HUES64 (cell line): ENCODE measurements around the gene PTBP1.
"Not testable (repeated sequence)": the region's sequence is repeated elsewhere in the genome, so short reads cannot be mapped to it uniquely, and the experiment has no call there.

Experiments used
- H3K27ac ChIP-seq: 2 replicates; pipeline ENCODE4 v1.7.0; 2013; ENCODE audit warnings: low read depth, low read length, inconsistent platforms
- H3K27me3 ChIP-seq: 2 replicates; pipeline ENCODE4 v1.6.1; 2013; ENCODE audit warnings: mild to moderate bottlenecking, low read length; ENCODE audit not compliant: insufficient read depth
- H3K36me3 ChIP-seq: 2 replicates; pipeline ENCODE4 v1.6.1; 2013; ENCODE audit warnings: mild to moderate bottlenecking, low read length; ENCODE audit not compliant: insufficient read depth
- H3K4me1 ChIP-seq: 2 replicates; pipeline ENCODE4 v1.6.1; 2013; ENCODE audit warnings: mild to moderate bottlenecking, low read length, moderate library complexity; ENCODE audit not compliant: insufficient read depth
- H3K4me3 ChIP-seq: 2 replicates; pipeline ENCODE4 v1.5.1; 2013; ENCODE audit warnings: mild to moderate bottlenecking, low read length, moderate library complexity
- H3K9ac ChIP-seq: 2 replicates; pipeline ENCODE4 v1.6.1; 2013; ENCODE audit warnings: mild to moderate bottlenecking, low read depth, low read length
- H3K9me3 ChIP-seq: 2 replicates; pipeline ENCODE4 v1.6.1; 2013; ENCODE audit warnings: low read depth, low read length; ENCODE audit not compliant: insufficient read depth
- WGBS: fragments of 150-250, 120-280 bp; methylation state at CpG from one replicate; pipeline ENCODE4 v1.1.7; 2013; ENCODE audit warnings: missing lambda C conversion rate; 5-methylcytosine and 5-hydroxymethylcytosine counted together

Gene PTBP1

DNA sequence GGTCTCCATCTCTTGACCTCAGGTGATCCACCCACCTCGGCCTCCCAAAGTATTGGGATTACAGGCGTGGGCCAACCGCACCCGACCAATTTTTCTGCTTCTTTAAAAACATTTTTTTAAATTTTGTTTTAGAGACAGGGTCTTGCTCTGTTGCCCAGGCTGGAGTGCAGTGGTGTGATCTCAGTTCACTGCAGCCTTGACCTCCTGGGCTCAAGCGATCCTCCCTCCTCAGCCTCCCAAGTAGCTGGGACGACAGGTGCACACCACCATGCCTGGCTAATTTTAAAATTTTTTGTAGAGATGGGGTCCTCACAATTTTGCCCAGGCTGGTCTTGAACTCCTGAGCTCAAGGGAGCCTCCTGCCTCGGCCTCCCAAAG is 45.5 kb downstream of the PTBP1 start:
- 93% methylated on average over 7 of the region's 7 CpGs for WGBS

DNA sequence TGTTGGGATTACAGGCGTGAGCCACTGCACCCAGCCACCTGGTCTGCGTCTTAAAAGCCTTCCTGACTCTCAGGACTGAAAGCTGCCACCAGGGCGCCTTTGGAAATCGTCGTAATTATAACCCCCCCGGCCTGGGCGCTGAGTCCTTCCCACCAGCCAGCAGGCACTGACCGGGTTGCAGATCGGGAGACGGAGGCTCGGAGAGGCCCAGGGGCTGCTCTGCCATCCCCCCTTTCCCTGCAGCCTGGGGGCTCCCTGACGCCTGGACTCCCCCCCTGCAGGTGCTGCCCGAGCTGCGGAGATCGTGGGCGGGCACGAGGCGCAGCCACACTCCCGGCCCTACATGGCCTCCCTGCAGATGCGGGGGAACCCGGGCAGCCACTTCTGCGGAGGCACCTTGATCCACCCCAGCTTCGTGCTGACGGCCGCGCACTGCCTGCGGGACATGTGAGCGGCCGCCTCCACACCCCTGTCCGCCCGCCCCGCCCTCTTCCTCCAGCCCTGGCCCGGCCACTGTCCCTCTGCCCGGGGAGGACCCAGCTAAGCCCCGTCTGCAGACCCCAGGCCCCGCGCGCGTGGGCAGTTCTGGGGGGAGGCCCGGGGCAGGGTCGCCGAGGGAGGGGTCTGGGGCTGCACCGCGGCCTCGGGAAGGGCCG is 46.1 kb downstream of the PTBP1 start:
- no peaks in the 10 kb centered on the region for H3K36me3 ChIP-seq
- H3K27ac ChIP-seq = no peak overlapping the region
- H3K4me3 ChIP-seq = peak overlapping the region; percentile 36
- H3K9me3 ChIP-seq = no peaks in the 10 kb centered on the region
- 7% methylated on average over 46 of the region's 46 CpGs for WGBS
- H3K27me3 ChIP-seq = peaks cover 23% of the 10 kb centered on the region
- no peaks in the 10 kb centered on the region for H3K4me1 ChIP-seq
- H3K9ac ChIP-seq = no peak overlapping the region

More for the DNA sequence above, 45.5 kb downstream of the PTBP1 start:
- not testable (repeated sequence) for H3K9ac ChIP-seq, H3K4me1 ChIP-seq, H3K9me3 ChIP-seq, H3K36me3 ChIP-seq, H3K4me3 ChIP-seq, H3K27ac ChIP-seq
- peaks cover 23% of the 10 kb centered on the region for H3K27me3 ChIP-seq

DNA sequence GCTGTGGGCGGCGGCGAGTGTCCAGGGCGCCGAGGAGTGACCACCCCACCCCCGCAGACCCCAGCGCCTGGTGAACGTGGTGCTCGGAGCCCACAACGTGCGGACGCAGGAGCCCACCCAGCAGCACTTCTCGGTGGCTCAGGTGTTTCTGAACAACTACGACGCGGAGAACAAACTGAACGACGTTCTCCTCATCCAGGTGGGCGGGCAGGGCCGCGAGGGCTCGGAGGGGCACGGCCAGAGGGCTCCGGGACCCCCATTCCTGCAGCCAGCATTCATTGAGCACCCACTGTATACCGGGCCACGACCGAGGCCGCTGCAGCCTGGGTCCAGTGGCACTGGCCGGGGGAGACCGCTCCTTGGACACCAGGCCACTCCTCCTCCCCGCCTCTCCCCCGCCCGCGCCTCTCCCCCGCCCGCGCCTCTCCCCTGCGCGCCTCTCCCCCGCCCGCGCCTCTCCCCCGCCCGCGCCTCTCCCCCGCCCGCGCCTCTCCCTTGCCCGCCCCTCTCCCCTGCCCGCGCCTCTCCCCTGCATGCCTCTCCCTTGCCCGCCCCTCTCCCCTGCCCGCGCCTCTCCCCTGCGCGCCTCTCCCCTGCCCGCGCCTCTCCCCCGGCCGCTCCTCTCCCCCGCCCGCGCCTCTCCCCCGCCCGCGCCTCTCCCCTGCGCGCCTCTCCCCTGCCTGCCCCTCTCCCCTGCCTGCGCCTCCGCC is 46.7 kb downstream of the PTBP1 start:
- peak overlapping the region; percentile 36 for H3K4me3 ChIP-seq
- 9% methylated on average over 55 of the region's 70 CpGs for WGBS
- no peaks in the 10 kb centered on the region for H3K9me3 ChIP-seq
- H3K27me3 ChIP-seq = peaks cover 23% of the 10 kb centered on the region
- no peak overlapping the region for H3K9ac ChIP-seq
- H3K36me3 ChIP-seq = no peaks in the 10 kb centered on the region
- H3K27ac ChIP-seq = no peak overlapping the region
- no peaks in the 10 kb centered on the region for H3K4me1 ChIP-seq

- Histone ChIP-seq H3K27ac (no peak overlapping the region), H3K9me3 (no peaks in the 10 kb centered on the region), H3K9ac (no peak overlapping the region)
Observed at GRCh38 chr19:844546-844971, 47.3 kb downstream of the PTBP1 start.

GRCh38 chr19:845707-846521 is 48.7 kb downstream of the PTBP1 start:
- Histone ChIP-seq H3K27me3 (peaks cover 23% of the 10 kb centered on the region), H3K27ac (no peak overlapping the region), H3K9me3 (no peaks in the 10 kb centered on the region), H3K9ac (no peak overlapping the region), H3K4me3 (no peak overlapping the region), H3K4me1 (no peaks in the 10 kb centered on the region), H3K36me3 (no peaks in the 10 kb centered on the region)
- WGBS = 83% methylated on average over 37 of the region's 37 CpGs

More at GRCh38 chr19:844546-844971, 47.3 kb downstream of the PTBP1 start:
- Histone ChIP-seq H3K36me3 (no peaks in the 10 kb centered on the region), H3K4me1 (no peaks in the 10 kb centered on the region), H3K27me3 (peaks cover 23% of the 10 kb centered on the region), H3K4me3 (no peak overlapping the region)
- 59% methylated on average over 11 of the region's 11 CpGs for WGBS

DNA sequence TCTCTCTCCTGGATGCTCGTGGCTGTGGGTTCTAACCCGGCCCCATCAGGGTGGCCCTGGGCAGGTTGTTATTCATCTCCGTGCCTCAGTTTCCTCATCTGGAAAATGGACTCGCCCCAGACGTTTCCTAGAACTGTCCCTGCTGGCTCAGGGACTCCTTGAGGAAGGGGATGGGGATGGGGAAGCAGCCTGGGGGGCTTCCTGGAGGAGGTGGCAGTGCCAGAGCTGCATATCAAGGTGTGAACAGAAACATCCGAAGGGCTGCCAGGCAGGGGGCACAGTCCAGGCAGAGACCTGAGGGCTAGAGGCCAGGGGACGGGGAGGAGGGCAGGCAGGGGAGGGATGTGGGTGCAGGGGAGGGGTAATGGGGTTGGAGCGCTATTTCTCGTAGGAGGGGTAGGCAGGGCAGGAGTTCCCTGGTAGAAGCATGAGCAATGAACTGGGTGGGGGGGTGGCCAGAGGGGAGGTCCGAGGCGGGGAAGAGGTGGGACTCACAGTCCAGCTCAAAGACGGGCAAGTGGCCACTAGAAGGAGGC is 51.2 kb downstream of the PTBP1 start:
- H3K27ac ChIP-seq = no peak overlapping the region
- 68% methylated on average over 12 of the region's 12 CpGs for WGBS

GRCh38 chr19:849195-849594 is 51.9 kb downstream of the PTBP1 start:
- 93% methylated on average over 8 of the region's 8 CpGs for WGBS
- not testable (repeated sequence) for H3K27me3 ChIP-seq, H3K9ac ChIP-seq, H3K27ac ChIP-seq, H3K4me1 ChIP-seq, H3K9me3 ChIP-seq, H3K36me3 ChIP-seq, H3K4me3 ChIP-seq

More for the DNA sequence above, 51.2 kb downstream of the PTBP1 start:
- H3K27me3 ChIP-seq = peaks cover 11% of the 10 kb centered on the region
- no peaks in the 10 kb centered on the region for H3K9me3 ChIP-seq
- no peaks in the 10 kb centered on the region for H3K36me3 ChIP-seq
- no peaks in the 10 kb centered on the region for H3K4me1 ChIP-seq
- H3K4me3 ChIP-seq = no peak overlapping the region
- no peak overlapping the region for H3K9ac ChIP-seq

GRCh38 chr19:850221-850978 is 53.1 kb downstream of the PTBP1 start:
- H3K9me3 ChIP-seq = no peaks in the 10 kb centered on the region
- H3K36me3 ChIP-seq = no peaks in the 10 kb centered on the region
- 45% methylated on average over 28 of the region's 28 CpGs for WGBS
- H3K27me3 ChIP-seq = no peaks in the 10 kb centered on the region
- no peaks in the 10 kb centered on the region for H3K4me1 ChIP-seq
- H3K27ac ChIP-seq = no peak overlapping the region
- H3K4me3 ChIP-seq = no peak overlapping the region
- H3K9ac ChIP-seq = no peak overlapping the region

GRCh38 chr19:850979-851335 is 53.7 kb downstream of the PTBP1 start:
- Histone ChIP-seq H3K36me3 (no peaks in the 10 kb centered on the region), H3K4me3 (no peak overlapping the region), H3K9me3 (no peaks in the 10 kb centered on the region), H3K9ac (no peak overlapping the region), H3K4me1 (no peaks in the 10 kb centered on the region), H3K27ac (no peak overlapping the region), H3K27me3 (no peaks in the 10 kb centered on the region)
- WGBS = 74% methylated on average over 13 of the region's 13 CpGs

- H3K4me3 ChIP-seq = no peak within 1 kb of the TSS
- H3K9ac ChIP-seq = no peak within 1 kb of the TSS
- no peaks in the 10 kb centered on the region for H3K36me3 ChIP-seq
- no peak within 1 kb of the TSS for H3K27ac ChIP-seq
- H3K4me1 ChIP-seq = no peaks in the 10 kb centered on the region
- WGBS = 87% methylated on average over 55 of the region's 55 CpGs
- no peaks in the 10 kb centered on the region for H3K27me3 ChIP-seq
- H3K9me3 ChIP-seq = no peaks in the 10 kb centered on the region
Observed at GRCh38 chr19:852136-853013, 55.1 kb downstream of the PTBP1 start, which contains the start of gene ELANE. Gene ELANE, plus strand, starts transcription at chr19:852303. Its CDS starts 26 bp downstream, at chr19:852329.
